PC-9 (cell line): ENCODE measurements around the gene SPTB. TPM values are rescaled to one million over a fixed set of nuclear protein-coding genes. Genes with fewer than 3 reads are reported as not detected.
A peak's percentile ranks its signal among the peaks of the same experiment; 100 is the strongest.

Experiments
- BruUV-seq: library from RNA; stranded (reverse); fragments of 400-500 nt; replicated peaks from 2 replicates; lab custom pipeline; 2021; lab: Mats Ljungman, UMichigan
- CTCF ChIA-PET: fragments of 300-600 bp; sonication (Branson Sonifier 250); formaldehyde crosslinking; loops from one replicate; lab custom pipeline; 2022; ENCODE audit warnings: antibody characterized with exemption; lab: Charles Lee
- POLR2A ChIA-PET: fragments of 300-600 bp; sonication (Branson Sonifier 250); formaldehyde crosslinking; loops from one replicate; lab custom pipeline; 2022; ENCODE audit warnings: antibody characterized with exemption; ENCODE audit not compliant: unreplicated experiment; lab: Charles Lee
- DNase-seq, 2 experiments: peaks; one replicate each; pipeline versions ENCODE4 v3.0.0 to v3.0.0-alpha.2; 2015 to 2022; ENCODE audit warnings: mixed read lengths in 1 of 2
- H2AFZ ChIP-seq: fragments of 200-600 bp; sonication (generic); 2 replicates; pipeline ENCODE4 v1.8.1; 2017; ENCODE audit warnings: antibody characterized with exemption
- H3F3A ChIP-seq: fragments of 200-600 bp; sonication (generic); 2 replicates; pipeline ENCODE4 v1.8.1; 2017; ENCODE audit warnings: antibody characterized with exemption, mild to moderate bottlenecking, low read depth; ENCODE audit not compliant: insufficient read depth
- H3K27ac ChIP-seq: fragments of 200-600 bp; sonication (generic); 2 replicates; pipeline ENCODE4 v1.6.1; 2016; ENCODE audit warnings: mixed run types
- H3K27me3 ChIP-seq: fragments of 200-600 bp; sonication (generic); 2 replicates; pipeline ENCODE4 v1.6.1; 2016; ENCODE audit warnings: low read depth, mixed run types; ENCODE audit not compliant: insufficient read depth
- H3K36me3 ChIP-seq: fragments of 200-600 bp; sonication (generic); 2 replicates; pipeline ENCODE4 v1.6.1; 2016; ENCODE audit warnings: low read depth, mixed run types
- H3K4me1 ChIP-seq: fragments of 200-600 bp; sonication (generic); replicated peaks from 2 replicates; pipeline ENCODE4 v1.6.1; 2016; ENCODE audit warnings: mixed run types; ENCODE audit not compliant: insufficient read depth
- H3K4me2 ChIP-seq: fragments of 200-600 bp; sonication (generic); 2 replicates; pipeline ENCODE4 v1.6.1; 2017; ENCODE audit warnings: mixed run types
- H3K4me3 ChIP-seq: fragments of 200-600 bp; sonication (generic); 2 replicates; pipeline ENCODE4 v1.6.1; 2016; ENCODE audit warnings: mixed run types
- H3K79me2 ChIP-seq: fragments of 200-600 bp; sonication (generic); 2 replicates; pipeline ENCODE4 v1.6.1; 2017; ENCODE audit warnings: low read depth, mixed run types
- H3K9me2 ChIP-seq: fragments of 200-600 bp; sonication (generic); 2 replicates; pipeline ENCODE4 v1.8.1; 2017; ENCODE audit warnings: mild to moderate bottlenecking; ENCODE audit not compliant: insufficient read depth
- H3K9me3 ChIP-seq: fragments of 200-600 bp; sonication (generic); 2 replicates; pipeline ENCODE4 v1.8.1; 2016; ENCODE audit warnings: low read depth; ENCODE audit not compliant: insufficient read depth
- H4K20me1 ChIP-seq: fragments of 200-600 bp; sonication (generic); 2 replicates; pipeline ENCODE4 v1.8.1; 2017; ENCODE audit not compliant: insufficient read depth
- EZH2 ChIP-seq: fragments of 200-600 bp; sonication (generic); IDR thresholded peaks from 2 replicates; pipeline ENCODE4 v1.8.0; 2017; ENCODE audit warnings: antibody characterized with exemption, low read depth
- intact Hi-C: fragments of 100-400 bp; cut with micrococcal nuclease; formaldehyde crosslinking; loops from one replicate; pipeline ENCODE4 v1.10.0; 2022; ENCODE audit not compliant: unreplicated experiment
- total RNA-seq: library from RNA; stranded (reverse); gene quantifications from 2 replicates; pipeline ENCODE4 v1.2.3, GENCODE V29; 2021
- TF ChIP-seq, protein P1 (sequence below): fragments of 200-600 bp; sonication (generic); conservative IDR thresholded peaks from 2 replicates; pipeline ENCODE4 v1.6.1; 2017; ENCODE audit warnings: mixed run types, antibody characterized with exemption, mild to moderate bottlenecking, moderate library complexity

SPTB gene
- total RNA-seq, 1 experiment from 2014 or later = 0.50 TPM

DNA sequence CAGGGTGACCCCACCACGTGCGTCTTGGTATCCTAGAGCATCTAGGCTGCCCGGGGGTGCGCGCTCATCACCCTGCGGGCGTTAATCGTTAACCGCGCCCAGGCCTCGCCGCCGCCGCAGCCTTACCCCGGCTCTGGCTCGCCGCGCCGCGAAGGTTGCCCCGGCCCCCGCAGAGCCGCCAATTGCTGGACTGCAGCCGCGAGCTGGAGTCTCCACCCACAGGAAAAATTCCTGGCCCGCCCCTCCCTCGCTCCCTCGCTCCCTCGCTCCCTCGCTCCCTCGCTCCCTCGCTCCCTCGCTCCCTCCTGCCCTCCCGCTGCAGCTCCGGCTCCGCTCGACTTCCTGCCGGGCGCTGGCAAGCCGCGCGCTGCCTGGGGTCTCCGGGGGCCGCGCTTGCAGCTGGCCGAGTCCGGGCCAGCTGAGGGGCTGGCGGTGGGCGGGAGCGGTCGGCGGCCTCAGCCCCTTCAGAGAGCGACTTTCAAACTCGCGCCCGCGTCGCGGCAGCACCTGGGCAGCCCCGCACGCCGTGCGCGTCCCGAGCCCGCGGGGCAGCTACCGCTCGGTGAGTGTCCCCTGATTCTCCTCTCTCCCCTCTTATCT, 175.5 kb downstream of the SPTB start, which contains the start of gene PLEKHG3:
Gene PLEKHG3 (plus strand): TSS at position 282 of the 600 bp plus-strand sequence. CDS start 23,208 bp downstream, outside the sequence.
- CTCF ChIA-PET = no interaction called here
- peak within 1 kb of the TSS; percentile 97 for H3K4me3 ChIP-seq
- intact Hi-C loops = loop anchor here (2.0 to 10.0 kb wide), 3 partner anchors 17 to 199 kb away; partner anchors contain the start of genes ZBTB1 and ZBTB25
- peak within 1 kb of the TSS; percentile 95 for H2AFZ ChIP-seq
- no peaks in the 10 kb centered on the region for H3K9me2 ChIP-seq
- H3K36me3 ChIP-seq = no peaks in the 10 kb centered on the region
- no peak for TF ChIP-seq EZH2
- TF ChIP-seq, protein P1, sequence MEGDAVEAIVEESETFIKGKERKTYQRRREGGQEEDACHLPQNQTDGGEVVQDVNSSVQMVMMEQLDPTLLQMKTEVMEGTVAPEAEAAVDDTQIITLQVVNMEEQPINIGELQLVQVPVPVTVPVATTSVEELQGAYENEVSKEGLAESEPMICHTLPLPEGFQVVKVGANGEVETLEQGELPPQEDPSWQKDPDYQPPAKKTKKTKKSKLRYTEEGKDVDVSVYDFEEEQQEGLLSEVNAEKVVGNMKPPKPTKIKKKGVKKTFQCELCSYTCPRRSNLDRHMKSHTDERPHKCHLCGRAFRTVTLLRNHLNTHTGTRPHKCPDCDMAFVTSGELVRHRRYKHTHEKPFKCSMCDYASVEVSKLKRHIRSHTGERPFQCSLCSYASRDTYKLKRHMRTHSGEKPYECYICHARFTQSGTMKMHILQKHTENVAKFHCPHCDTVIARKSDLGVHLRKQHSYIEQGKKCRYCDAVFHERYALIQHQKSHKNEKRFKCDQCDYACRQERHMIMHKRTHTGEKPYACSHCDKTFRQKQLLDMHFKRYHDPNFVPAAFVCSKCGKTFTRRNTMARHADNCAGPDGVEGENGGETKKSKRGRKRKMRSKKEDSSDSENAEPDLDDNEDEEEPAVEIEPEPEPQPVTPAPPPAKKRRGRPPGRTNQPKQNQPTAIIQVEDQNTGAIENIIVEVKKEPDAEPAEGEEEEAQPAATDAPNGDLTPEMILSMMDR = no peak
- no peaks in the 10 kb centered on the region for H4K20me1 ChIP-seq
- H3K4me1 ChIP-seq = peaks cover 69% of the 10 kb centered on the region
- peaks cover 40% of the 10 kb centered on the region for H3K79me2 ChIP-seq
- H3K9me3 ChIP-seq = no peaks in the 10 kb centered on the region
- H3K4me2 ChIP-seq = peak within 1 kb of the TSS; percentile 96
- DNase-seq = peak; percentile 70 to 88
- no peaks in the 10 kb centered on the region for H3K27me3 ChIP-seq
- BruUV-seq = no TSS peak
- POLR2A ChIA-PET = interaction anchor here (0.5 to 0.7 kb wide), 5 partner anchors 9 to 651 kb away, joined by 3 to 7 read pairs (median 5); no protein-coding TSS in a partner anchor
- peaks cover 35% of the 10 kb centered on the region for H3F3A ChIP-seq
- peak within 1 kb of the TSS; percentile 49 for H3K27ac ChIP-seq

DNA sequence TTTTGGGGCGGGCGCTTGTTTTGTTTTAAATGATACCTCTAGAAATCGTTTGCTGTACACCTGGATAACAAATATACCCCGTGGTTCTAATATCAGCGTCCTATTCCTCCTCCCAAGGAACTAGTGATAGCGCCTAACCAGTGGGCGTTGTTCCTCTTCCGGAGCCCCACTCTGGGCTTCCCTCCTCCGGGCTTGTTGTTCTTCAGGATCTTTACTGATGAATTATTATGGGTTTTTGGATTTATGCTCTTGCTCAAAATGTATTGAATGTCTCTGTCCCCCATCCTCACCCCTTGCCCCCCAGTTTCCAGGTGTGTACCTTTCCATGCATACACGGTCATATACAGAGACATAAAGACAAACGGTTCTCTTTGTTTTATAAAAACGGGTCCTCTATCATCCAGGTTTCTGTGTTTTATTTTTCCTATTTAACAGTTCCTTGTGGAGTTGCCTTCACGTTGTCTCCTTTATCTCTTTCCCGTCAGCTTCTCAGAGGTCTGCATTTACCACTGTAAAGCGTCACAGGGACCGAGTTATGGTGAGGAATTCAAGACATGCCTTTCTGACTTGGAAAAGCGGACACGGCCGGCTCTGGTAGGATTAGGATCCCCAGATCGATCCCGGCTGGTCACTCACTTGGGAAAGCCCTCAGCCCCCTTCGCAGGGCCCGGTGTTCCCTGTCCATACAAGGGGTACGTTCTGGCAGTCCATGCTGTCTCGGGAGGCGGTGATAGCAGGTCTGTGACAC, 176.1 kb downstream of the SPTB start:
- H3K9me2 ChIP-seq = no peaks in the 10 kb centered on the region
- peak overlapping the region; percentile 49 for H3K27ac ChIP-seq
- peaks cover 69% of the 10 kb centered on the region for H3K4me1 ChIP-seq
- H3K4me3 ChIP-seq = peak overlapping the region; percentile 97
- H2AFZ ChIP-seq = peak overlapping the region; percentile 95
- H3F3A ChIP-seq = peaks cover 42% of the 10 kb centered on the region
- H3K36me3 ChIP-seq = no peaks in the 10 kb centered on the region
- intact Hi-C loops = loop anchor here (1.0 to 10.0 kb wide), 7 partner anchors 17 to 199 kb away; partner anchors contain the start of genes HSPA2, ZBTB1 and ZBTB25
- TSS peak; percentile 89 for BruUV-seq
- peak overlapping the region; percentile 96 for H3K4me2 ChIP-seq
- no peak for DNase-seq
- H4K20me1 ChIP-seq = no peaks in the 10 kb centered on the region
- H3K79me2 ChIP-seq = peaks cover 34% of the 10 kb centered on the region
- POLR2A ChIA-PET = interaction anchor here (0.5 to 0.7 kb wide), 6 partner anchors 10 to 266 kb away, joined by 3 to 7 read pairs (median 4); no protein-coding TSS in a partner anchor
- CTCF ChIA-PET = no interaction called here
- H3K9me3 ChIP-seq = no peaks in the 10 kb centered on the region
- TF ChIP-seq, protein P1 = no peak
- no peak for TF ChIP-seq EZH2
- H3K27me3 ChIP-seq = no peaks in the 10 kb centered on the region
